ENCODE data around the gene SLC15A4. TPM values are rescaled to one million over a fixed set of nuclear protein-coding genes. Genes with fewer than 3 reads are reported as not detected.

The SLC15A4 gene
- total RNA-seq, 1 experiment from 2014 or later = 32.0 TPM

GRCh38 chr12:128754275-128754674 lies 69.5 kb downstream of the SLC15A4 start:
- ChIA-PET POLR2A (no interaction called here), CTCF (interaction anchor here (0.6 to 0.7 kb wide), 2 partner anchors 19 to 29 kb away, joined by 3 to 4 read pairs; no protein-coding TSS in a partner anchor)
- Mint-ChIP-seq H3K4me1 (ENCODE audit: insufficient read depth, unreplicated experiment) (no peaks in the 10 kb centered on the region), H3K36me3 (ENCODE audit: insufficient read depth, unreplicated experiment) (no peaks in the 10 kb centered on the region), H3K27ac (ENCODE audit: low read depth, unreplicated experiment) (no peak overlapping the region), H3K27me3 (ENCODE audit: insufficient read depth, unreplicated experiment) (no peaks in the 10 kb centered on the region), H3K9me3 (ENCODE audit: unreplicated experiment) (peaks cover 16% of the 10 kb centered on the region), H3K4me3 (ENCODE audit: unreplicated experiment) (no peak overlapping the region)
- no TSS peak for BruUV-seq (replicated peaks)
- no peak for TF ChIP-seq CTCF (IDR thresholded peaks at IDR 0.05; ENCODE audit: unreplicated experiment)
- intact Hi-C loops (cut with micrococcal nuclease) = no loop called here
- no peak for DNase-seq (ENCODE audit: unreplicated experiment)

GRCh38 chr12:128753438-128753837 lies 70.3 kb downstream of the SLC15A4 start:
- Mint-ChIP-seq H3K36me3 (ENCODE audit: insufficient read depth, unreplicated experiment) (no peaks in the 10 kb centered on the region), H3K4me3 (ENCODE audit: unreplicated experiment) (no peak overlapping the region), H3K4me1 (ENCODE audit: insufficient read depth, unreplicated experiment) (no peaks in the 10 kb centered on the region), H3K9me3 (ENCODE audit: unreplicated experiment) (peaks cover 16% of the 10 kb centered on the region), H3K27ac (ENCODE audit: low read depth, unreplicated experiment) (no peak overlapping the region), H3K27me3 (ENCODE audit: insufficient read depth, unreplicated experiment) (no peaks in the 10 kb centered on the region)
- DNase-seq (ENCODE audit: unreplicated experiment) = no peak
- ChIA-PET POLR2A (no interaction called here), CTCF (interaction anchor here (1.0 kb wide), 1 partner anchor 1157 kb away, joined by 3 read pairs; no protein-coding TSS in a partner anchor)
- intact Hi-C loops (cut with micrococcal nuclease) = no loop called here
- no peak for TF ChIP-seq CTCF (IDR thresholded peaks at IDR 0.05; ENCODE audit: unreplicated experiment)
- BruUV-seq (replicated peaks) = no TSS peak

- intact Hi-C loops (cut with micrococcal nuclease) = no loop called here
- H3K4me1 Mint-ChIP-seq (ENCODE audit: insufficient read depth, unreplicated experiment) = no peaks in the 10 kb centered on the region
These were observed 71.4 kb downstream of the SLC15A4 start for GRCh38 chr12:128752386-128752785.

GRCh38 chr12:128747441-128747840 lies 76.3 kb downstream of the SLC15A4 start:
- POLR2A ChIA-PET = no interaction called here
- H3K27me3 Mint-ChIP-seq (ENCODE audit: insufficient read depth, unreplicated experiment) = no peaks in the 10 kb centered on the region
- H3K9me3 Mint-ChIP-seq (ENCODE audit: unreplicated experiment) = peaks cover 9% of the 10 kb centered on the region
- no peak for TF ChIP-seq CTCF (IDR thresholded peaks at IDR 0.05; ENCODE audit: unreplicated experiment)
- H3K36me3 Mint-ChIP-seq (ENCODE audit: insufficient read depth, unreplicated experiment) = no peaks in the 10 kb centered on the region
- no peak for DNase-seq (ENCODE audit: unreplicated experiment)
- CTCF ChIA-PET = interaction anchor here (0.6 kb wide), 1 partner anchor 11 kb away, joined by 3 read pairs; no protein-coding TSS in a partner anchor
- H3K27ac Mint-ChIP-seq (ENCODE audit: low read depth, unreplicated experiment) = no peak overlapping the region
- BruUV-seq (replicated peaks) = no TSS peak
- intact Hi-C loops (cut with micrococcal nuclease) = no loop called here
- no peaks in the 10 kb centered on the region for H3K4me1 Mint-ChIP-seq (ENCODE audit: insufficient read depth, unreplicated experiment)
- no peak overlapping the region for H3K4me3 Mint-ChIP-seq (ENCODE audit: unreplicated experiment)

More at GRCh38 chr12:128752386-128752785, 71.4 kb downstream of the SLC15A4 start:
- Mint-ChIP-seq H3K9me3 (ENCODE audit: unreplicated experiment) (peaks cover 16% of the 10 kb centered on the region), H3K27ac (ENCODE audit: low read depth, unreplicated experiment) (no peak overlapping the region), H3K36me3 (ENCODE audit: insufficient read depth, unreplicated experiment) (no peaks in the 10 kb centered on the region), H3K27me3 (ENCODE audit: insufficient read depth, unreplicated experiment) (no peaks in the 10 kb centered on the region), H3K4me3 (ENCODE audit: unreplicated experiment) (no peak overlapping the region)
- BruUV-seq (replicated peaks) = no TSS peak
- CTCF ChIA-PET = interaction anchor here (0.6 to 1.0 kb wide), 2 partner anchors 1158 to 1184 kb away, joined by 3 read pairs; no protein-coding TSS in a partner anchor
- POLR2A ChIA-PET = no interaction called here
- no peak for DNase-seq (ENCODE audit: unreplicated experiment)
- TF ChIP-seq CTCF (IDR thresholded peaks at IDR 0.05; ENCODE audit: unreplicated experiment) = no peak

Measured in MCF 10A (cell line).